ENCODE measurements around the gene XIRP1. TPM values are rescaled to one million over a fixed set of nuclear protein-coding genes. Genes with fewer than 3 reads are reported as not detected.

Gene XIRP1
- total RNA-seq, 1 experiment from 2014 or later = not detected

- BruUV-seq (replicated peaks) = no TSS peak
- H3K4me2 ChIP-seq (ENCODE audit: low read length) = no peak overlapping the region
- POLR2A ChIA-PET = no interaction called here
- no peaks in the 10 kb centered on the region for H3K79me2 ChIP-seq (ENCODE audit: insufficient read depth, low read length)
- no peaks in the 10 kb centered on the region for H3K9me2 ChIP-seq (ENCODE audit: insufficient read depth)
- H3K36me3 ChIP-seq (ENCODE audit: control insufficient read depth in 1 of 2, insufficient read depth in 2 of 2, low read length in 2 of 2) = no peaks in the 10 kb centered on the region
- TF ChIP-seq CBX3 (IDR thresholded peaks at IDR 0.05; ENCODE audit: low read depth) (no peak), ELF1 (IDR thresholded peaks at IDR 0.05; ENCODE audit: borderline replicate concordance, low read depth) (no peak), JUND (IDR thresholded peaks at IDR 0.05) (no peak), POLR2AphosphoS5 (IDR thresholded peaks at IDR 0.05; ENCODE audit: low read depth, low read length) (no peak), EZH2 (IDR thresholded peaks at IDR 0.05) (no peak), MAX (IDR thresholded peaks at IDR 0.05) (no peak), TCF7L2 (IDR thresholded peaks at IDR 0.05; ENCODE audit: borderline replicate concordance, extremely low read depth, insufficient read depth, insufficient read length) (no peak), POLR2A (IDR thresholded peaks at IDR 0.05; ENCODE audit: borderline replicate concordance, extremely low read depth, insufficient read depth, insufficient read length) (no peak), ZBTB33 (IDR thresholded peaks at IDR 0.05; ENCODE audit: extremely low read depth, insufficient replicate concordance, low read length) (no peak), FOSL1 (IDR thresholded peaks at IDR 0.05; ENCODE audit: low read depth) (no peak), ZFX (IDR thresholded peaks at IDR 0.05) (no peak), YY1 (IDR thresholded peaks at IDR 0.05; ENCODE audit: extremely low read depth, insufficient replicate concordance, low read depth, low read length) (no peak), EZH2phosphoT487 (IDR thresholded peaks at IDR 0.05; ENCODE audit: borderline replicate concordance) (no peak), RAD21 (IDR thresholded peaks at IDR 0.05; ENCODE audit: low read depth) (no peak), ZNF274 (IDR thresholded peaks at IDR 0.05; ENCODE audit: low read depth, low read length) (no peak), SRF (IDR thresholded peaks at IDR 0.05; ENCODE audit: low read depth) (no peak), EGR1 (IDR thresholded peaks at IDR 0.05; ENCODE audit: low read depth) (no peak), CTCF (IDR thresholded peaks at IDR 0.05 in 2 of 3, conservative IDR thresholded peaks at IDR 0.05 in 1 of 3; ENCODE audit: borderline replicate concordance in 1 of 3, insufficient read depth in 1 of 3, low read depth in 2 of 3, low read length in 2 of 3) (no peak), CEBPB (IDR thresholded peaks at IDR 0.05; ENCODE audit: low read depth) (no peak)
- no peaks in the 10 kb centered on the region for H3K9me3 ChIP-seq (ENCODE audit: control insufficient read depth in 1 of 2, insufficient read depth in 1 of 2, low read depth in 1 of 2, low read length in 2 of 2)
- no peak overlapping the region for H3K27ac ChIP-seq (ENCODE audit: low read depth, low read length)
- no peak overlapping the region for H3K4me3 ChIP-seq (replicated peaks in 1 of 2; ENCODE audit: low read depth in 1 of 2, low read length in 2 of 2)
- no peaks in the 10 kb centered on the region for H4K20me1 ChIP-seq (ENCODE audit: insufficient read depth)
- no peak overlapping the region for H3K9ac ChIP-seq (ENCODE audit: low read length)
- H3K27me3 ChIP-seq (ENCODE audit: insufficient read depth, low read length) = peaks cover 8% of the 10 kb centered on the region
- no peak overlapping the region for H2AFZ ChIP-seq (ENCODE audit: low read depth, low read length, poor library complexity, severe bottlenecking)
- RAD21 ChIA-PET (ENCODE audit: low non-redundant PET in 1 of 2, low total read pairs in 2 of 2, uncharacterized antibody in 2 of 2, unreplicated experiment in 2 of 2) = no interaction called here
- intact Hi-C loops (cut with micrococcal nuclease) = no loop called here
- ATAC-seq = no peak
- H3K4me1 ChIP-seq (ENCODE audit: control insufficient read depth in 1 of 2, insufficient read depth in 2 of 2, low read length in 2 of 2) = no peaks in the 10 kb centered on the region
- no peak for DNase-seq (ENCODE audit: low read depth, low spot score)
- CTCF ChIA-PET = no interaction called here
Observed at GRCh38 chr3:39241561-39241960, 49.2 kb upstream of the XIRP1 start.

All from HCT116 (cell line).